ENCODE results near the gene SDK1. TPM values are rescaled to one million over a fixed set of nuclear protein-coding genes. Genes with fewer than 3 reads are reported as not detected.
"Not testable (repeated sequence)": the region's sequence is repeated elsewhere in the genome, so short reads cannot be mapped to it uniquely, and the experiment has no call there.

Gene SDK1
- total and polyA plus RNA-seq, 2 experiments from 2014 or later, result 4.1 to 16.5 TPM

DNA sequence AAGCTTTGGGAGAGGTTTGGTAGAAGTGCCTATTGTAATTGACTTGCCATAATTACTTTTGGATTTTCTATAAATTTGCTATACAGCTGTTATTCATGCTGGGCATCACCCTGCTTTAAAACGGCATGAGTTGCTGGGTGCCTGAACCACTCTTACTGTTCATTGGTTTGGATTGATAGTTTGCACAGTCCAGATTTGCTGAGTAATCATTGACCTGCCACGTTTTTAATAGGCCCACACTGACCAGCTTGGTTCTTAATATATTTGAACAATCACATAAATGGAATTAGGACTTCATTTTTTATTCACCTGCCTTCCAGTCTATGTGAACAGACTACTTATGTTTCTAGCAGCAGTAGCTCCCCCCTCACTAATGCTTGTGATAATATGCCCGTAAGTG is 630.8 kb downstream of the SDK1 start:
- DNase-seq (ENCODE audit: low read depth in 1 of 2, low spot score in 1 of 2), result no peak
- no peaks in the 10 kb centered on the region for H3K27me3 ChIP-seq
- no peaks in the 10 kb centered on the region for H3K36me3 ChIP-seq
- H3K9me3 ChIP-seq (ENCODE audit: low read depth), result no peaks in the 10 kb centered on the region
- H3K27ac ChIP-seq, result no peak overlapping the region
- TF ChIP-seq, protein P1, sequence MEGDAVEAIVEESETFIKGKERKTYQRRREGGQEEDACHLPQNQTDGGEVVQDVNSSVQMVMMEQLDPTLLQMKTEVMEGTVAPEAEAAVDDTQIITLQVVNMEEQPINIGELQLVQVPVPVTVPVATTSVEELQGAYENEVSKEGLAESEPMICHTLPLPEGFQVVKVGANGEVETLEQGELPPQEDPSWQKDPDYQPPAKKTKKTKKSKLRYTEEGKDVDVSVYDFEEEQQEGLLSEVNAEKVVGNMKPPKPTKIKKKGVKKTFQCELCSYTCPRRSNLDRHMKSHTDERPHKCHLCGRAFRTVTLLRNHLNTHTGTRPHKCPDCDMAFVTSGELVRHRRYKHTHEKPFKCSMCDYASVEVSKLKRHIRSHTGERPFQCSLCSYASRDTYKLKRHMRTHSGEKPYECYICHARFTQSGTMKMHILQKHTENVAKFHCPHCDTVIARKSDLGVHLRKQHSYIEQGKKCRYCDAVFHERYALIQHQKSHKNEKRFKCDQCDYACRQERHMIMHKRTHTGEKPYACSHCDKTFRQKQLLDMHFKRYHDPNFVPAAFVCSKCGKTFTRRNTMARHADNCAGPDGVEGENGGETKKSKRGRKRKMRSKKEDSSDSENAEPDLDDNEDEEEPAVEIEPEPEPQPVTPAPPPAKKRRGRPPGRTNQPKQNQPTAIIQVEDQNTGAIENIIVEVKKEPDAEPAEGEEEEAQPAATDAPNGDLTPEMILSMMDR (IDR thresholded peaks at IDR 0.05; ENCODE audit: low read depth, low read length), result no peak
- peaks cover 9% of the 10 kb centered on the region for H3K4me1 ChIP-seq (ENCODE audit: low read depth)
- H3K4me3 ChIP-seq, result no peak overlapping the region

DNA sequence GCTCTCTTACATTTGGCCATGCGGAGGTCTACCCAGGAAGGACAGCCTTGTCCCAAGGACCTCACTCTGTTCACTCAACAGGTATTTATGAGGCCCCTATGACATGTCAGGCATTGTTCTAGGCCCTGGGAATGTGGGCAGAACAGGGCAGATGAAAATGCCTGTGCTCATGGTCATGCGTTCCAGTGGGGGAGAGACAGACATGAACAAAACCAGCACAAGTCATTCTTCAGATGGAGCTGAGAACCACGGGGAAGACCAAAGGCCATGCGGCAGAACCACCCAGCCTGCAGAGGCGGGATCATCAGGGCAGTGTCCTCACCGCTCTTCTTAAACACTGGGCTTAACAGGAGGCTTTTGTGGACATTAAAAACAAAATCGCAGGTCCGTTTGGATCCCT is 636.1 kb downstream of the SDK1 start:
- H3K27ac ChIP-seq, result no peak overlapping the region
- no peaks in the 10 kb centered on the region for H3K27me3 ChIP-seq
- H3K4me3 ChIP-seq, result no peak overlapping the region
- no peaks in the 10 kb centered on the region for H3K36me3 ChIP-seq
- TF ChIP-seq, protein P1 (IDR thresholded peaks at IDR 0.05; ENCODE audit: low read depth, low read length), result no peak
- no peak for DNase-seq (ENCODE audit: low read depth in 1 of 2, low spot score in 1 of 2)
- H3K9me3 ChIP-seq (ENCODE audit: low read depth), result no peaks in the 10 kb centered on the region
- no peaks in the 10 kb centered on the region for H3K4me1 ChIP-seq (ENCODE audit: low read depth)

DNA sequence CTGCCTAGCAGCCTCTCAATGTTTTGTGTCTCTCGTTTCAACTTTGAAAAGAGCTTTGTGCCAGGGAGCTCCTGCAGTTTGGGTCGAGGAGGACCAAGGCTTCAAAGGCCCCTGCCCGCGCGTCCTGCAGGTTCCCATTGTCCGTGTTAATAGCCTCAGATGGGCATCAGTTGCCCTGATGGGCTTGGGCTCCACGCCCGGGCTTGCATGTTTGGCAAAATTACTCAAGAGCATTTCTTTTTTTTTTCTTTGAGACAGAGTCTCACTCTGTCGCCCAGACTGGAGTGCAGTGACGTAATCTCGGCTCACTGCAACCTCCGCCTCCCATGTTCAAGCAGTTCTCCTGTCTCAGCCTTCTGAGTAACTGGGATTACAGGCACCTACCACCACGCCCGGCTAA is 636.6 kb downstream of the SDK1 start:
- Histone ChIP-seq H3K27ac (no peak overlapping the region), H3K9me3 (ENCODE audit: low read depth) (no peaks in the 10 kb centered on the region), H3K4me3 (no peak overlapping the region), H3K36me3 (no peaks in the 10 kb centered on the region), H3K4me1 (ENCODE audit: low read depth) (no peaks in the 10 kb centered on the region), H3K27me3 (no peaks in the 10 kb centered on the region)
- TF ChIP-seq, protein P1 (IDR thresholded peaks at IDR 0.05; ENCODE audit: low read depth, low read length), result no peak
- DNase-seq (ENCODE audit: low read depth in 1 of 2, low spot score in 1 of 2), result no peak

DNA sequence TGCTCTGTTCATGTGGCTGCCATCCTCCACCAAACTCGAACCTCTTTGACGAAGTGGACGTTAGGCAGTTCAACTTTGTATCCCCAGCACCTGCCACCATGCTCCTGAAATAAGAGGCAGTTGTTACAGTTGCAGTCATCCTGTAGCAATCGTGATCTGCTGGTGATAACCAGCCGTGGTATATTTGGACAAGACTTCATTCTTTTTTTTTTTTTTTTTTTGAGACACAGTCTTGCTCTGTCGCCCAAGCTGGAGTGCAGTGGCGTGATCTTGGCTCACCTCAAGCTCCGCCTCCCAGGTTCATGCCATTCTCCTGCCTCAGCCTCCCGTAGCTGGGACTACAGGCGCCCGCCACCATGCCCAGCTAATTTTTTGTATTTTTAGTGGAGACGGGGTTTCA is 640.7 kb downstream of the SDK1 start:
- H3K36me3 ChIP-seq; H3K4me3 ChIP-seq; H3K27me3 ChIP-seq; H3K9me3 ChIP-seq (ENCODE audit: low read depth); DNase-seq (ENCODE audit: low read depth in 1 of 2, low spot score in 1 of 2); H3K27ac ChIP-seq; H3K4me1 ChIP-seq (ENCODE audit: low read depth): not testable (repeated sequence)

DNA sequence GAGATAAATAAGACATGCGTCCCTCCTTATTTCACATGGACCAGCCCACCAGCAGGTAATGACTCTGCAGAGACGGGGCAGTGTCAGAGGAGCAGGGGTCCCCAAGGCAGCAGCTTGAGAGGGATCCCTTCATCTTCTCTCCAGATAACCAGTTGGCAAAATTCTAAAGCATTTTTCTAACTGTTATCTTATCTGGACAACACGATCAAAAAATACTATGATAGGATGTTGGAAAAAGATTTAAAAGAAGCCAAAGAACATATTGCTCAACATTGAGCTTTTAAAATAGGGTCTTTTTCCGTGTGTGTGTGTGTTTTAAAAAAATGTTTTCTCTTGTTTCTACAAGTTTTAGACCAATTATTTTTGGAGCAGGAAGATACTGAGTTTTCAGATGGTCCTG is 641.2 kb downstream of the SDK1 start:
- no peak overlapping the region for H3K27ac ChIP-seq
- no peaks in the 10 kb centered on the region for H3K4me1 ChIP-seq (ENCODE audit: low read depth)
- TF ChIP-seq, protein P1 (IDR thresholded peaks at IDR 0.05; ENCODE audit: low read depth, low read length), result no peak
- H3K9me3 ChIP-seq (ENCODE audit: low read depth), result no peaks in the 10 kb centered on the region
- no peaks in the 10 kb centered on the region for H3K27me3 ChIP-seq
- H3K4me3 ChIP-seq, result no peak overlapping the region
- no peaks in the 10 kb centered on the region for H3K36me3 ChIP-seq
- no peak for DNase-seq (ENCODE audit: low read depth in 1 of 2, low spot score in 1 of 2)

DNA sequence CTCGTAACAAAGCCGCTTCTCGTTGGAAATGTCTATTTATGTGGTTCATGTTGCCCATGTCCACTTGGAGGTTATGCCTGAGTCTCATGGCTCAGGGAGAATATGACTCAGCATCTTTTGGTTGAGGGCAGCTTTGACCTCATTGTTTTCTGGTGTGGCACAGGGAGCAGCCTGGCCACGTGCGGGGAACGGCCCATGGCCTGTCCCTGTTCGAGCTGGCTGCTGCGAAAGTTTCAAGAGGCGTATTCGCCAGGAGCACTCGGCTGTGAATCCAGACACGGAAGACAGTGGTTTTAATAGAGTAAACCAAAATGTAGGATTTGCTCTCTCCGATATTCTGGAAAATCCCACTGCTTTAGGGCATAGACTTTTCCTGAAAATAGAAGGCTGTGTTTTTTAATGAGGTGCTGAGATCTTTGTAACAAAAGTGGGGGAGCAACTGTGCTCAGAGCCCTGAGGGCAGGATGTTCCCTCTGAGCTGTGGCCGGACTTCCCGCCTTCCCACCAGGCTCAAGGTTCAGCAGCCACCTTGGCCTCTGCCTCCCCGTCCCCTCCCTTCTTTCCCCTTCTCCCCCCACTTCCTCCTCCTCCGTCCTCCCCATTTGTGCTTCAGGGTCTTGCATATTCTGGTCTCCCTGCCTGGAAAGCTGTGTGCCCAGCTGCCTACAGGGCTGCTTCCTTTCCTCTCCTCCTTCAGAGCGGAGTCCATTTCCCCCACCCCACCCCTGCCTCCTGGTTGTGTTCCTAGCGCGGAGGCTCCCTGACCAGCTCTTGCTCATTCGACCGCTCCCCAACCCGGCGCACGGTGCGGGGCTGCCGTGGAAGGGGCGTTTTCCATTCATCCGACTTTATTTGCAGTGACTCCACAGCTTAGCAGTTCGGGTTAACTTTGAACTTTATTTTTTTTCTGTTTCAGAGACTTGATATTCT is 642.0 kb downstream of the SDK1 start:
- H3K9me3 ChIP-seq (ENCODE audit: low read depth), result no peaks in the 10 kb centered on the region
- DNase-seq (ENCODE audit: low read depth in 1 of 2, low spot score in 1 of 2), result no peak
- H3K4me1 ChIP-seq (ENCODE audit: low read depth), result no peaks in the 10 kb centered on the region
- no peak overlapping the region for H3K4me3 ChIP-seq
- no peaks in the 10 kb centered on the region for H3K27me3 ChIP-seq
- TF ChIP-seq, protein P1 (IDR thresholded peaks at IDR 0.05; ENCODE audit: low read depth, low read length), result no peak
- no peaks in the 10 kb centered on the region for H3K36me3 ChIP-seq
- no peak overlapping the region for H3K27ac ChIP-seq
